Measurements from ENCODE around the gene POLR1G. TPM values are rescaled to one million over a fixed set of nuclear protein-coding genes. Genes with fewer than 3 reads are reported as not detected.
"Not testable (repeated sequence)": the region's sequence is repeated elsewhere in the genome, so short reads cannot be mapped to it uniquely, and the experiment has no call there.

POLR1G gene
- total and polyA plus RNA-seq, 5 donors: 4.0 to 6.3 (median 4.2) TPM

DNA sequence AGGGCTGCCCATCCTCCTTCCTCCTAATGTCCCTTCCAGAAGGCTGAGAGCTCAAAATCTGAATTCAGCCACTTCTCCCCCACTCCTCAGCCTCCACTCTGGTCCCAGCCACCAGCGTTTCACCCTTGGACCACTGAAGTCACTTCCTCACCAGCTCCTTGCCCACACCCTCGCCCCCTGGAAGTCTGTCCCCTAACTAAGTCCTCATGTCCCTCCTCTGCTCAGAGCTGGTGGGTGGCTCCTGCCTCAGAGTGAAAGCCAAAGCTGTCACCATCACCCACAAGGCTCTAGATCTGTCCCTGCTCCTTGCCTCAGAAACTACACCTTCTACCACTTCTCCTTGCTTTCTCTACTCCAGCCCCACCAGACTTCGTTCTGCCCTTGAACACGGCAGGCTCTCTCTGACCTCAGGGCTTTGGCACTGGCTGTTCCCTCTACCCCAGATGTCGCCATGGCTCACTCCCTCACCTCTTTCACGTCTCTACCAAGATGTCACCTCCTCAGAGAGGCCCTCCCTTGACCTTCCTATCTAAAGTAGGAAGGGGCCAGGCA lies 15.6 kb downstream of the POLR1G start:
- Histone ChIP-seq H3K27me3 (ENCODE audit: control insufficient read depth, insufficient read depth) (no peaks in the 10 kb centered on the region), H3K27ac (ENCODE audit: low read length) (no peak overlapping the region), H3K9me3 (ENCODE audit: control insufficient read depth, low read length) (no peaks in the 10 kb centered on the region), H3K4me1 (ENCODE audit: control insufficient read depth, insufficient read depth, low read length) (no peaks in the 10 kb centered on the region), H3K4me3 (ENCODE audit: low read length) (no peak overlapping the region)
- intact Hi-C loops (cut with DNase I): no loop called here
- DNase-seq (peak in 1 of 3 donors; percentile 33), ATAC-seq (no peak)
- WGBS: 77% methylated on average over 6 of the region's 6 CpGs

DNA sequence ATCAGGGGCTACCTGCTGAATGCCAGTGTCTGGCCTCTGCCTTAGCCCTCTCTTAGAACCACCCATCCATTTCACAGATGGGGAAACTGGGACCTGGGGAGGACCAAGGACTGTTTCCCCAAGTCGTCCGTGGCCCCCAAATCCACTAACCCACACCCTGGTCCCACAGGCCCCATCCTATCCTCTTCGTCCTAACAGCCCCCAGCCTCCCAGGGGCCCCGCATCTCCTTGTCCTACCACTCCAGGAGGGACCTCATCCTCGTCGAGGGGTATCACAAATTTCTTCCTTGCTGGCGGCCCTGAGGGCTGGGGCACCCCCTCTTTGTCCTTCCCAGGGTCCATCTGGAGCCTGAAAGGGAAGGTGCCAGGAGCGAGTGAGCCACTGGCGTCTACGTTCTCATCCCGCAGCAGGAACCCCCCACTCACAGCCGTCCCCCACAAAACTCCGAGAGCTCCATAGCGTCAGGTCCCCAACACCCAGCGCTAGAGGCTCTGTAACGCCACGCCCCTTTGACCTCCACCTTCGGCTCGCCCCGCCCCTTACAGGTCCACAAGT lies 16.7 kb downstream of the POLR1G start:
- 15% methylated on average over 20 of the region's 20 CpGs for WGBS
- H3K9me3 ChIP-seq (ENCODE audit: control insufficient read depth, low read length): no peaks in the 10 kb centered on the region
- DNase-seq (no peak), ATAC-seq (no peak)
- intact Hi-C loops (cut with DNase I): no loop called here
- no peaks in the 10 kb centered on the region for H3K27me3 ChIP-seq (ENCODE audit: control insufficient read depth, insufficient read depth)
- H3K27ac ChIP-seq (ENCODE audit: low read length): peak overlapping the region; percentile 37
- H3K4me1 ChIP-seq (ENCODE audit: control insufficient read depth, insufficient read depth, low read length): no peaks in the 10 kb centered on the region
- H3K4me3 ChIP-seq (ENCODE audit: low read length): peak overlapping the region; percentile 45

DNA sequence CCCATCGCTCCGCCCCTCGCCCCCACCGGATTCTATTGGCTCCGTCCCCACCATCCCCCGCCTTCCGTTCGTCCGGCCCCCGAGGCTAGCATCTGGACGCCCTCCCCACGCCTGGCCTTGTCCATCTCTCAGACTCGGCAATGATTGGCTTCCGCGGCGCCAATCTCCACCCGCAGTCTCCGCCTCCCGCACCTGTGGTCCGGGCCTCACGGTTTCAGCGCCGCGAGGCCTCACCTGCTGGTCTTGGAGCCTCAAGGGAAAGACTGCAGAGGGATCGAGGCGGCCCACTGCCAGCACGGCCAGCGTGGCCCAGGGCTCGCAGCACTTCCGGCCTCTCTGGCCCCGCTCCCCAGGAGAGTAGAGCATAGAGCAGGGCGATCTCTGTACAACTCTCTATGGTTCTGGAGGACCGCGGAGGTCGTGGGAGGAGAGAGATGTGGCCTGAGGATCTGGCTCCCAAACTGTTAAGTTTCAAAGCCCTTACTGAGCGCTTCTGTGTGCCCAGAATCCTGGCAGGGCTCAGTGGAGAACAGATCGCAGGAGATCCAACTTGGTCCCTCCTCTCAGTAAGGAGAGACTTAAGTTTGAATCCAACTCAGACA lies 17.2 kb downstream of the POLR1G start, which contains the start of gene ERCC1:
TSS of gene ERCC1 (minus strand) at position 329 of the 602 bp plus-strand sequence. CDS start 543 bp downstream, outside the sequence.
- under 1% methylated on average over 37 of the region's 37 CpGs for WGBS
- Histone ChIP-seq H3K4me1 (ENCODE audit: control insufficient read depth, insufficient read depth, low read length) (no peaks in the 10 kb centered on the region), H3K27me3 (ENCODE audit: control insufficient read depth, insufficient read depth) (no peaks in the 10 kb centered on the region), H3K9me3 (ENCODE audit: control insufficient read depth, low read length) (no peaks in the 10 kb centered on the region), H3K27ac (ENCODE audit: low read length) (peak within 1 kb of the TSS; percentile 72), H3K4me3 (ENCODE audit: low read length) (peak within 1 kb of the TSS; percentile 45)
- ATAC-seq (peak; percentile 86 to 90), DNase-seq (peak; percentile 96 to 98 (median 98))
- intact Hi-C loops (cut with DNase I): no loop called here

DNA sequence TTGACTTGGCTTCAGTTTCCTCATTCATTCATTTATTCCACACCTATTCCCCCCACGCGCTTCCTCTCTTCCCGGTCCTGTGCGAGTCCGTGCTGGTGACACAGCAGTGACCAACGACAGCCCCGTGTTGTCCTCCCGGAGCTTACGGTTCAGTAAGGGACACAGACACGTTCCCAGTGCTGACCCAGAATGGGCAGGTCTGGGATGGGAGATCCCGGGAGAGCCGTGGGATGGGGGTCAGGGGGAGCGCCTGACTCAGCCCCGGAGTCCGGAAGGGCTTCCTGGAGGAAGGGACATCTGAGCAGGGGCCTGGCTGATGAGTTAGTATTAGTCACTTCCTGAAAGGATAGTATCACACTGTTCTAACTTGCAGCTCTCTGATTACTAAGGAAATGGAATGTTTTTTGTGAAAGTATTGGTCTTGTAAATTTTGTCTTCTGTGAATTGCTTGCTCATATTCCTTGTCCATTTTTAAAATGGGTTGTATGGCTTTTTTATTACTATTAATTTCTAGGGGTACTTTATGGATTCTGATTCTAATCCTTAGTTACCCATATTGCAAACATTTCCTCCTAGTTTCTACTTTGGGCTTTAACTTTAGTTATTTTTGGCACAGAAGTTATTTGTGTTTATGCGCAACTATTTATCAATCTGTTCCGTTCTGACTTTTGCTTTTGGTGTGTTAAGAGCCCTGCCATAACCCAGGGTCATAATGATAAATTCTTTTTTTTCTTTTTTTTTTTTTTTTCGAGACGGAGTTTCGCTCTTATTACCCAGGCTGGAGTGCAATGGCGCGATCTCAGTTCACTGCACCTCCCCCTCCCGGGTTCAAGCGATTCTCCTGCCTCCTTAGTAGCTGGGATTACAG lies 18.0 kb downstream of the POLR1G start:
- Histone ChIP-seq H3K27me3 (ENCODE audit: control insufficient read depth, insufficient read depth) (no peaks in the 10 kb centered on the region), H3K27ac (ENCODE audit: low read length) (peak overlapping the region; percentile 72), H3K9me3 (ENCODE audit: control insufficient read depth, low read length) (no peaks in the 10 kb centered on the region), H3K4me1 (ENCODE audit: control insufficient read depth, insufficient read depth, low read length) (no peaks in the 10 kb centered on the region), H3K4me3 (ENCODE audit: low read length) (peak overlapping the region; percentile 45)
- ATAC-seq (peak; percentile 56 to 84), DNase-seq (peak; percentile 82 to 87 (median 87))
- 10% methylated on average over 24 of the region's 24 CpGs for WGBS
- intact Hi-C loops (cut with DNase I): no loop called here

DNA sequence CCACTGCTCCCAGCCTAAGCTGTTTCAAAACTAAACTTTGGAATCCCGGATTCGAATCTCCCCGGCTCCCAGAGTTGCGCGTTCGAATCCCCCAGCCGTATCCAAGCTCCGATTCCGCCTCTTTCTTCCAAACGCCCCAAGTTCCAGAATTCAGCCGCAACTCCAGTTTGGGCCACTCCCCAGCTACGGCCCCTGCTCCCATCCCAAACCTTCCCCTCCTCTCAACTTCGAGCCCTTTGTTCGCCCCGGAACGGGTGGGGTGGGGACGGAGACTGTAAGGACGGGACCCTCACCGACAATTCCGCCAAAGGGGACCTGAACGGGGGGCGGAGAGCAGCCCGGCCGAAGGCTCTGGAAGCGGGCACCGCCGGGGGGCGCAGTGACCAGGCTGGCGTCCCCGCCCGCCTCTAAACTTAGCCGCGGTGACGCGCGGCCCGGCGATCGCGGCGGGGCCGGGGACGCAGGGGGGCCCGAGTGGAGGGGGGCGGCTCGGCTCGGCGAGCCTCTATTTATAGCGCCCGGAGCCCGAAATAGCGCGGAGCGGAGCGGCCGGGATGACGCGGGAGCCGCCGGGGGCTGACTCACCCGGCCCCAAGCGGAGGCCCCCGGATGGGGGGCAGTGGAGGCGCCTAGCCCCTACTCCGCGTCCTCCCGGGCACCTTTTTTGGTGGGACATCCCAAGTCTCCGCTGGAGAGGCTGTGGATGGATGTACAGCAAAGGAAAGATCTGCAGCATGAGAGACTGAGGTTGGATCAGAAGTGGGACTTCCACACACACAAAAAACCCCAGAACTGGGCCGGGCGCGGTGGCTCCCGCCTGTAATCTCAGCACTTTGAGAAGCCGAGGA lies 22.2 kb downstream of the POLR1G start:
- intact Hi-C loops (cut with DNase I): no loop called here
- DNase-seq (peak; percentile 73 to 91 (median 80)), ATAC-seq (peak; percentile 50 to 57)

DNA sequence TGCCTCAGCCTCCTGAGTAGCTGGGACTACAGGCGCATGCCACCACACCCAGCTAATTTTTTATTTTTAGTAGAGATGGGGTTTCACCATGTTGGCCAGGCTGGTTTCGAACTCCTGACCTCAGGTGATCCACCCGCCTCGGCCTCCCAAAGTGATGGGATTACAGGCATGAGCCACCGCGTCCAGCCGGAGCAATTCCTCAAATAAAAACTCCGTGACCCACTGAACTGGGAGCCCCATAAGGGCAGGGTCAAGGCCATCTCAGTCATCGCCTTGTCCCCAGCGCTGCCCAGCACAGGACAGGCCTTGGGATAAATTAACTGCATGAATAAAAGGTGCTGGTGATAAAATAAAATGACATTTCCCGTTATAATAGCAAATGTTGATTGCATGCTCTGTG lies 23.5 kb downstream of the POLR1G start:
- not testable (repeated sequence) for H3K4me3 ChIP-seq (ENCODE audit: low read length); H3K4me1 ChIP-seq (ENCODE audit: control insufficient read depth, insufficient read depth, low read length); ATAC-seq; H3K27me3 ChIP-seq (ENCODE audit: control insufficient read depth, insufficient read depth); H3K9me3 ChIP-seq (ENCODE audit: control insufficient read depth, low read length)
- WGBS: 72% methylated on average over 11 of the region's 11 CpGs
- intact Hi-C loops (cut with DNase I): loop anchor here in 1 of 4 donors (2.0 kb wide), 1 partner anchor 49 kb away; no protein-coding TSS in a partner anchor
- DNase-seq: peak in 1 of 3 donors; percentile 34
- peak overlapping the region; percentile 24 for H3K27ac ChIP-seq (ENCODE audit: low read length)

More for the DNA sequence above, 22.2 kb downstream of the POLR1G start:
- Histone ChIP-seq H3K9me3 (ENCODE audit: control insufficient read depth, low read length) (no peaks in the 10 kb centered on the region), H3K4me3 (ENCODE audit: low read length) (peak overlapping the region; percentile 15), H3K4me1 (ENCODE audit: control insufficient read depth, insufficient read depth, low read length) (no peaks in the 10 kb centered on the region), H3K27ac (ENCODE audit: low read length) (peak overlapping the region; percentile 85), H3K27me3 (ENCODE audit: control insufficient read depth, insufficient read depth) (no peaks in the 10 kb centered on the region)
- 2% methylated on average over 72 of the region's 73 CpGs for WGBS

DNA sequence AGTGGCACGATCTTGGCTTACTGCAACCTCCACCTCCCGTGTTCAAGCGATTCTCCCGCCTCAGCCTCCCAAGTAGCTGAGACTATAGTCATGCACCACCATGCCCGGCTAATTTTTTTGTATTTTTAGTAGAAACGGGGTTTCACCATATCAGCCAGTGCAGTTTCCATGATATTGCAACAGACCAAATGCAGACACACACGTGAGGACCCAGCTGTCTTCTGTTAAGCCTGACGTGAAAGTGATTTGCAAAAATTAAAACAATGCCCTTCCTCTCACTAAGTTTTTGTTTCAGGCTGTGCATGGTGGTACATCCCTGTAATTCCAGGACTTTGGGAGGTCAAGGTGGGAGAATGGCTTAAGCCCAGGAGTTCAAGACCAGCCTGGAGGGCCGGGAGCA lies 24.6 kb downstream of the POLR1G start:
- not testable (repeated sequence) for H3K4me1 ChIP-seq (ENCODE audit: control insufficient read depth, insufficient read depth, low read length); H3K27ac ChIP-seq (ENCODE audit: low read length); H3K27me3 ChIP-seq (ENCODE audit: control insufficient read depth, insufficient read depth); ATAC-seq; H3K4me3 ChIP-seq (ENCODE audit: low read length); H3K9me3 ChIP-seq (ENCODE audit: control insufficient read depth, low read length)
- DNase-seq: peak in 1 of 3 donors; percentile 6
- intact Hi-C loops (cut with DNase I): loop anchor here in 1 of 4 donors (2.0 kb wide), 1 partner anchor 48 kb away; no protein-coding TSS in a partner anchor
- WGBS: 51% methylated on average over 9 of the region's 9 CpGs

DNA sequence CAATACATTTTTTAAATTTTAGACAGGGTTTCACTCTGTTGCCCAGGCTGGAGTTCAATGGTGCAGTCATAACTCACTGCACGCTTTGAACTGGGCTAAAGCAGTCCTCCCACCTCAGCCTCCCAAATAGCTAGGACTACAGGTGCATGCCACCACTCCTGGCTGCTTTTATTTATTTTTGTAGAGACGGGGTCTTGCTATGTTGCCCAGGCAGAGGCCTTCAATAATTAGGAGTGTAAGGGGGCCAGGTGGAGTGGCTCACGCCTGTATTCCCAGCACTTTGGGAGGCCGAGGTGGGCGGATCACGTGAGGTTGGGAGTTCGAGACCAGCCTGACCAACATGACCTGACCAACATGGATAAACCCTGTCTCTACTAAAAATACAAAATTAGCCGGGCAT lies 26.1 kb downstream of the POLR1G start:
- intact Hi-C loops (cut with DNase I); H3K27ac ChIP-seq (ENCODE audit: low read length); H3K27me3 ChIP-seq (ENCODE audit: control insufficient read depth, insufficient read depth); H3K4me1 ChIP-seq (ENCODE audit: control insufficient read depth, insufficient read depth, low read length); ATAC-seq; H3K9me3 ChIP-seq (ENCODE audit: control insufficient read depth, low read length); H3K4me3 ChIP-seq (ENCODE audit: low read length): not testable (repeated sequence)
- DNase-seq: peak in 1 of 3 donors; percentile 25
- WGBS: 93% methylated on average over 8 of the region's 8 CpGs

DNA sequence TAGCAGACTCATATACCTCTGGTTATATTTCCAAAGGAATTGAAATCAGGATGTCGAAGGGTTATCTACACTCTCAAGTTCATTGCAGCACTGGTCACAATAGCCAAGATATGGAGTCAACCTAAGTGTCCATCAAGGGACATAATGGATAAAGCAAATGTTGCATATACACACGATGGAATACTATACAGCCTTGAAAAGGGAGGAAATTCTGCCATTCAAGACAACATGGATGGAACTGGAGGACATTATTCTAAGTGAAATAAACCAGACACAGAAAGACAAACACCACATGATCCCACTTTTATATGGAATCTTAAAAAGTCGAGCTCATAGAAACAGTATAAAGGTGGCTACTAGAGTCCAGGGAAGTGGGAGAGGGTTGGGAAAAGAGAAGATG lies 30.9 kb downstream of the POLR1G start:
- no peak for DNase-seq
- intact Hi-C loops (cut with DNase I): no loop called here
- Histone ChIP-seq H3K9me3 (ENCODE audit: control insufficient read depth, low read length) (no peaks in the 10 kb centered on the region), H3K27me3 (ENCODE audit: control insufficient read depth, insufficient read depth) (no peaks in the 10 kb centered on the region), H3K4me1 (ENCODE audit: control insufficient read depth, insufficient read depth, low read length) (no peaks in the 10 kb centered on the region), H3K27ac (ENCODE audit: low read length) (no peak overlapping the region), H3K4me3 (ENCODE audit: low read length) (no peak overlapping the region)
- no peak for ATAC-seq
- 93% methylated on average over 3 of the region's 3 CpGs for WGBS

DNA sequence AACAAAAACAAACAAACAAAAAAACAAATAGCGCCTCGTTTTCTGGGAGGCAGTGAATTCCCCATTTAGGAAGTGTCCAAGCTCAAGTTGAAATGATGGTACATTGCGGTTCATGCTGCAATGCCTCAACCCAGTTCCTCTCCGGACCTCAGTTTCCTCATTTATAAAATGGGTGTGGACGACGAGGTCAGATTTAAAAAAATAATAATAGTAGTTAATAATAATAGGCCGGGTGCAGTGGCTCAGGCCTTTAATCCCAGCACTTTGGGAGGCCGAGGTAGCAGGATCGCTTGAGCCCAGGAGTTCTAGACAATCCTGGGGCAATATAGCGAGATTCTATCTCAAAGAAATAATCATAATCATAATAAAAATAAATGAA lies 32.7 kb downstream of the POLR1G start:
- 31% methylated on average over 10 of the region's 10 CpGs for WGBS
- no peak for ATAC-seq
- H3K4me3 ChIP-seq (ENCODE audit: low read length): no peak overlapping the region

More for the DNA sequence above, 32.7 kb downstream of the POLR1G start:
- Histone ChIP-seq H3K9me3 (ENCODE audit: control insufficient read depth, low read length) (no peaks in the 10 kb centered on the region), H3K27me3 (ENCODE audit: control insufficient read depth, insufficient read depth) (no peaks in the 10 kb centered on the region), H3K4me1 (ENCODE audit: control insufficient read depth, insufficient read depth, low read length) (peaks cover 5% of the 10 kb centered on the region), H3K27ac (ENCODE audit: low read length) (no peak overlapping the region)
- intact Hi-C loops (cut with DNase I): loop anchor here (1.0 to 2.0 kb wide), 2 partner anchors 40 kb away; no protein-coding TSS in a partner anchor
- DNase-seq: no peak
